GM19324 (cell line): ENCODE measurements around the gene JPH2.

ENCODE experiments used
- ATAC-seq: cut with Tn5 transposase; IDR thresholded peaks from one replicate; pipeline ENCODE4 v1.9.1; 2021; ENCODE audit warnings: mild to moderate bottlenecking, moderate library complexity; ENCODE audit not compliant: unreplicated experiment, low FRiP score

Gene JPH2

GRCh38 chr20:44106615-44107014 is 80.4 kb downstream of the JPH2 start:
- no peak for ATAC-seq

- ATAC-seq: no peak
Measured at GRCh38 chr20:44104798-44105517, 82.0 kb downstream of the JPH2 start.

- no peak for ATAC-seq
Measured at GRCh38 chr20:44102582-44102981, 84.4 kb downstream of the JPH2 start.

GRCh38 chr20:44099832-44100231 is 87.2 kb downstream of the JPH2 start:
- ATAC-seq: no peak

GRCh38 chr20:44098657-44099056 is 88.3 kb downstream of the JPH2 start:
- ATAC-seq: no peak

- ATAC-seq: no peak
Measured at GRCh38 chr20:44098256-44098630, 88.7 kb downstream of the JPH2 start.

- ATAC-seq: no peak
Measured at GRCh38 chr20:44097521-44098255, 89.3 kb downstream of the JPH2 start.

- ATAC-seq: no peak
Measured at GRCh38 chr20:44095831-44096230, 91.2 kb downstream of the JPH2 start.

- no peak for ATAC-seq
Measured at GRCh38 chr20:44093249-44093582, 93.8 kb downstream of the JPH2 start.

GRCh38 chr20:44092551-44093248 is 94.3 kb downstream of the JPH2 start:
- ATAC-seq: no peak

GRCh38 chr20:44091026-44091425 is 96.0 kb downstream of the JPH2 start:
- ATAC-seq: no peak

- ATAC-seq: no peak
Measured at GRCh38 chr20:44089987-44090674, 96.9 kb downstream of the JPH2 start.

GRCh38 chr20:44087857-44088120 is 99.2 kb downstream of the JPH2 start:
- ATAC-seq: no peak

- no peak for ATAC-seq
Measured at GRCh38 chr20:44087051-44087856, 99.7 kb downstream of the JPH2 start.

- no peak for ATAC-seq
Measured at GRCh38 chr20:44085616-44086434, 101.2 kb downstream of the JPH2 start.

GRCh38 chr20:44084891-44085290 is 102.1 kb downstream of the JPH2 start:
- no peak for ATAC-seq

GRCh38 chr20:44084439-44084838 is 102.5 kb downstream of the JPH2 start:
- ATAC-seq: no peak

GRCh38 chr20:44083220-44083933 is 103.6 kb downstream of the JPH2 start:
- no peak for ATAC-seq

GRCh38 chr20:44081888-44082287 is 105.1 kb downstream of the JPH2 start:
- no peak for ATAC-seq
